Lower leg skin (tissue), 4 donors: ENCODE data around the gene UTP18. TPM values are rescaled to one million over a fixed set of nuclear protein-coding genes. Genes with fewer than 3 reads are reported as not detected.
"Not testable (repeated sequence)": the region's sequence is repeated elsewhere in the genome, so short reads cannot be mapped to it uniquely, and the experiment has no call there.

Source experiments
- DNase-seq, 2 donors: peaks; one replicate each; pipeline ENCODE4 v3.0.0-alpha.2; 2019; ENCODE audit warnings: low spot score in 2 of 2
- H3K4me3 ChIP-seq: fragments of 200-600 bp; sonication (generic); 2 replicates; pipeline ENCODE4 v1.5.1; 2017; ENCODE audit warnings: mild to moderate bottlenecking, low read depth; ENCODE audit not compliant: poor library complexity, severe bottlenecking
- POLR2A ChIP-seq, 2 donors: fragments of 450-650 bp; IDR thresholded peaks; one replicate each; pipeline ENCODE4 v1.6.1; 2016 to 2017; ENCODE audit warnings: antibody characterized with exemption in 2 of 2, mild to moderate bottlenecking in 1 of 2, moderate library complexity in 1 of 2
- WGBS, 2 donors: methylation state at CpG; one replicate each; pipeline ENCODE4 v1.1.5; 2018; 5-methylcytosine and 5-hydroxymethylcytosine counted together
- intact Hi-C: fragments of 100-400 bp; cut with DNase I; formaldehyde crosslinking; loops from one replicate; pipeline ENCODE4 v1.15.0; 2023; ENCODE audit warnings: low total_unique reads
- total RNA-seq, 4 donors: library from RNA; depleted of rRNA; stranded (reverse); fragments of >200 nt; gene quantifications; one replicate each; pipeline ENCODE4 v1.1.0, GENCODE V29; 2016
- TF ChIP-seq, protein P1 (sequence below), 3 donors: fragments of 450-650 bp; IDR thresholded peaks; one replicate each; pipeline ENCODE4 v1.5.1; 2016; ENCODE audit warnings: antibody characterized with exemption in 3 of 3, mild to moderate bottlenecking in 3 of 3, moderate library complexity in 2 of 3

UTP18 gene
- total RNA-seq, 4 donors from 2014 or later = 30.4 to 55.2 (median 41.6) TPM

DNA sequence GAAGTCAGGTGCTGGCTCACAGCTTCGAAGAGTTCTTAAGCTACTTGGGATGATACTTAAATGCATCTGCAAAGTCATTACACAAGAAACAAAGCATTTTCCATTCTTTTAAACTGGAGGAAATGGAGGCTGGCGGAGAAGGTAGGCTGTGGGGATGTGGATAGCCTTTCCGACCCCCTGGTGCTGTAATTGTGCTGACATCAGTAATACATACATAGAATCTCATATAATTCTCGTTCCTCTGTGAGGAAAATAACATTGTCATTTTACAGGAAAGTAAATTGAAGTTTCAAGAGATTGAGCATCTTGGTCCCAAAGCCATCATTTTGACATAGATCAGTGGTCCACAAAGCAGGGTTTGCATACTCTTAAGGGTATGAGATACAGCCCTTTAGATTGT is 39.5 kb downstream of the UTP18 start:
- no peak overlapping the region for H3K4me3 ChIP-seq
- intact Hi-C loops = no loop called here
- TF ChIP-seq, protein P1, sequence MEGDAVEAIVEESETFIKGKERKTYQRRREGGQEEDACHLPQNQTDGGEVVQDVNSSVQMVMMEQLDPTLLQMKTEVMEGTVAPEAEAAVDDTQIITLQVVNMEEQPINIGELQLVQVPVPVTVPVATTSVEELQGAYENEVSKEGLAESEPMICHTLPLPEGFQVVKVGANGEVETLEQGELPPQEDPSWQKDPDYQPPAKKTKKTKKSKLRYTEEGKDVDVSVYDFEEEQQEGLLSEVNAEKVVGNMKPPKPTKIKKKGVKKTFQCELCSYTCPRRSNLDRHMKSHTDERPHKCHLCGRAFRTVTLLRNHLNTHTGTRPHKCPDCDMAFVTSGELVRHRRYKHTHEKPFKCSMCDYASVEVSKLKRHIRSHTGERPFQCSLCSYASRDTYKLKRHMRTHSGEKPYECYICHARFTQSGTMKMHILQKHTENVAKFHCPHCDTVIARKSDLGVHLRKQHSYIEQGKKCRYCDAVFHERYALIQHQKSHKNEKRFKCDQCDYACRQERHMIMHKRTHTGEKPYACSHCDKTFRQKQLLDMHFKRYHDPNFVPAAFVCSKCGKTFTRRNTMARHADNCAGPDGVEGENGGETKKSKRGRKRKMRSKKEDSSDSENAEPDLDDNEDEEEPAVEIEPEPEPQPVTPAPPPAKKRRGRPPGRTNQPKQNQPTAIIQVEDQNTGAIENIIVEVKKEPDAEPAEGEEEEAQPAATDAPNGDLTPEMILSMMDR (IDR thresholded peaks at IDR 0.05) = no peak
- TF ChIP-seq POLR2A (IDR thresholded peaks at IDR 0.05) = no peak
- no peak for DNase-seq
- 87 to 93% methylated on average over 4 of the region's 4 CpGs for WGBS, 2 donors

DNA sequence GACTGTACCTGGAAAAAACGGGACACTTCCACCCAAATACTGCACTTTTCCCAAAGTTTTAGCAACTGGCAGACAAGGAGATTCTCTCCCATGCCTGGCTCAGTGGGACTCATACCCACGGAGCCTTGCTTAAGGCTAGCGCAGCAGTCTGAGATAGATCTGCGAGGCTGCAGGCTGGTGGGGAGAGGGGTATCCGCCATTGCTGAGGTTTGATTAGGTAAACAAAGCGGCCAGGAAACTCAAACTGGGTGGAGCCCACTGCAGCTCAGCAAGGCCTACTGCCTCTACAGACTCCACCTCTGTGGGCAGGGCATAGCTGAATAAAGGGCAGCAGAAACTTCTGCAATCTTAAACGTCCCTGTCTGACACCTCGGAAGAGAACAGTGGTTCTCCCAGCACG is 44.8 kb downstream of the UTP18 start:
- intact Hi-C loops = no loop called here
- no peak overlapping the region for H3K4me3 ChIP-seq

DNA sequence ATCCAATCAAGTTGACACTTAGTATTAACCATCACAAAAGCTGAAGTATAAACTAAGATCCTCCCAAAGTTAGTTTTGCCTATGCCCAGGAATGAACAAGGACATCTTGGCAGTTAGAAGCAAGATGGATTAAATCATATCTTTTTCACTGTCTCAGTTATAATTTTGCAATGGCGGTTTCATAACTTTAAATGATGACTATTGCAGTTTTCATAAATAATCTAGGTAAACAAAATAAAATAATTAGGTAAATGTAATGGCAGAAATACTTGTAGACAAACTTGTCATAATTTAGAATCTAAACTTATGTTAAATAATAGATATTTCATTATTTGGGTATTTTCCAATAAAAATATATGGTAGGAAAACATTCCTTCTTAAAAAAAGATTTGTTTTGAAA is 51.7 kb downstream of the UTP18 start:
- intact Hi-C loops, H3K4me3 ChIP-seq, DNase-seq: not testable (repeated sequence)
- 87 to 89% methylated on average over 1 of the region's 1 CpG for WGBS, 2 donors

More for the DNA sequence above, 44.8 kb downstream of the UTP18 start:
- TF ChIP-seq POLR2A (IDR thresholded peaks at IDR 0.05) = no peak
- TF ChIP-seq, protein P1 (IDR thresholded peaks at IDR 0.05) = no peak
- no peak for DNase-seq
- 93% methylated on average over 9 of the region's 9 CpGs for WGBS, 2 donors

DNA sequence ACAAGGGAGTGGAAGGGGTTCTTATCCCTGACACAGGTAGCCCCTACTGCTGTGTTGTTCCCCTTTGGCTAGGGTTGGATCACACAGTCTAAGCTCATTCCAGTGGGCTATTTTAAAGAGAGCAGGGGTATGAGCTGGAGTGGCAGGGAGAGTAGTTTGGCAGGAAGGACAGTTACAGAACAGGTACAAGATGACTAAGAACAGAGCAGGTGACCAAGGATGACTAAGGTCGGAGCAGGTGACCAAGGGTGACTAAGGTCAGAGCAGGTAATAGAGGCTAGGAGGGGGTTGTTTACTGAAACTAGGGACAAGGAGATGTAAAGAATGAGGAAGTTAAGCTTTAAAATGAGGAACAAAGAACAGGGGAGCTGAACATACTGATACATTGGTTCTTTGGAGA is 58.8 kb downstream of the UTP18 start:
- H3K4me3 ChIP-seq = no peak overlapping the region
- intact Hi-C loops = no loop called here
- WGBS, 2 donors = 92 to 100% methylated on average over 1 of the region's 1 CpG
- DNase-seq = no peak
- TF ChIP-seq, protein P1 (IDR thresholded peaks at IDR 0.05) = no peak
- no peak for TF ChIP-seq POLR2A (IDR thresholded peaks at IDR 0.05)

GRCh38 chr17:51322390-51323029 is 62.2 kb downstream of the UTP18 start:
- intact Hi-C loops = no loop called here
- no peak overlapping the region for H3K4me3 ChIP-seq
- no peak for DNase-seq
- TF ChIP-seq, protein P1 (IDR thresholded peaks at IDR 0.05) = no peak
- TF ChIP-seq POLR2A (IDR thresholded peaks at IDR 0.05) = no peak
- 24 to 37% methylated on average over 3 of the region's 3 CpGs for WGBS, 2 donors

GRCh38 chr17:51325471-51325870 is 65.1 kb downstream of the UTP18 start:
- no peak for TF ChIP-seq POLR2A (IDR thresholded peaks at IDR 0.05)
- TF ChIP-seq, protein P1 (IDR thresholded peaks at IDR 0.05) = no peak
- no peak overlapping the region for H3K4me3 ChIP-seq
- 88 to 89% methylated on average over 7 of the region's 7 CpGs for WGBS, 2 donors
- DNase-seq = no peak
- intact Hi-C loops = no loop called here

- H3K4me3 ChIP-seq, intact Hi-C loops, DNase-seq: not testable (repeated sequence)
- 54 to 65% methylated on average over 7 of the region's 7 CpGs for WGBS, 2 donors
Observed at GRCh38 chr17:51330861-51331503, 70.6 kb downstream of the UTP18 start.
